IPS DF 6.9 (cell line): ENCODE data around the gene RYR1.
A peak's percentile ranks its signal among the peaks of the same experiment; 100 is the strongest.
"Not testable (repeated sequence)": the region's sequence is repeated elsewhere in the genome, so short reads cannot be mapped to it uniquely, and the experiment has no call there.

Source experiments
- DNase-seq: peaks from one replicate; pipeline ENCODE4 v3.0.0-alpha.2; 2013; ENCODE audit warnings: low read depth, low spot score
- H3K27ac ChIP-seq: one replicate; pipeline ENCODE4 v1.5.1; 2013; ENCODE audit warnings: low read length, control low read depth
- H3K27me3 ChIP-seq: 2 replicates; pipeline ENCODE4 v1.6.1; 2013; ENCODE audit warnings: mild to moderate bottlenecking, low read length; ENCODE audit not compliant: control insufficient read depth, insufficient read depth
- H3K36me3 ChIP-seq: 2 replicates; pipeline ENCODE4 v1.6.1; 2013; ENCODE audit warnings: low read length; ENCODE audit not compliant: control insufficient read depth, insufficient read depth
- H3K4me1 ChIP-seq: 2 replicates; pipeline ENCODE4 v1.6.1; 2013; ENCODE audit warnings: low read length; ENCODE audit not compliant: control insufficient read depth, insufficient read depth
- H3K4me3 ChIP-seq: 2 replicates; pipeline ENCODE4 v1.5.1; 2013; ENCODE audit warnings: mild to moderate bottlenecking, low read length
- H3K9me3 ChIP-seq: 2 replicates; pipeline ENCODE4 v1.6.1; 2013; ENCODE audit warnings: low read length, inconsistent platforms; ENCODE audit not compliant: control insufficient read depth, insufficient read depth
- WGBS: extraction: QIAGEN DNeasy Blood & Tissue Kit; methylation state at CpG from one replicate; pipeline ENCODE4 v1.1.7; 2013; ENCODE audit warnings: mixed read lengths, missing lambda C conversion rate; ENCODE audit not compliant: insufficient read length, insufficient coverage; 5-methylcytosine and 5-hydroxymethylcytosine counted together

Gene RYR1

GRCh38 chr19:38503077-38503410 lies 69.6 kb downstream of the RYR1 start:
- Histone ChIP-seq H3K36me3 (peaks cover 23% of the 10 kb centered on the region), H3K4me1 (no peaks in the 10 kb centered on the region; the same call in 1 of the 2 replicates), H3K9me3 (no peaks in the 10 kb centered on the region), H3K4me3 (no peak overlapping the region), H3K27ac (no peak overlapping the region), H3K27me3 (no peaks in the 10 kb centered on the region)
- no CpG with 5 or more reads among the region's 4 CpGs for WGBS
- no peak for DNase-seq

GRCh38 chr19:38505958-38506357 lies 72.5 kb downstream of the RYR1 start:
- Histone ChIP-seq H3K27me3 (no peaks in the 10 kb centered on the region), H3K4me3 (no peak overlapping the region), H3K4me1 (no peaks in the 10 kb centered on the region), H3K27ac (no peak overlapping the region), H3K9me3 (no peaks in the 10 kb centered on the region), H3K36me3 (peaks cover 14% of the 10 kb centered on the region)
- no CpG with 5 or more reads among the region's 3 CpGs for WGBS
- DNase-seq = no peak

- Histone ChIP-seq H3K36me3 (peaks cover 14% of the 10 kb centered on the region), H3K4me1 (no peaks in the 10 kb centered on the region), H3K27ac (no peak overlapping the region), H3K27me3 (no peaks in the 10 kb centered on the region), H3K9me3 (no peaks in the 10 kb centered on the region), H3K4me3 (no peak overlapping the region)
- WGBS = no CpG with 5 or more reads among the region's 11 CpGs
- DNase-seq = no peak
Observed at GRCh38 chr19:38506375-38506722, 72.9 kb downstream of the RYR1 start.

- peak; percentile 85 for DNase-seq
- WGBS = no CpG with 5 or more reads among the region's 35 CpGs
Observed at GRCh38 chr19:38506723-38507550, 73.4 kb downstream of the RYR1 start.

DNA sequence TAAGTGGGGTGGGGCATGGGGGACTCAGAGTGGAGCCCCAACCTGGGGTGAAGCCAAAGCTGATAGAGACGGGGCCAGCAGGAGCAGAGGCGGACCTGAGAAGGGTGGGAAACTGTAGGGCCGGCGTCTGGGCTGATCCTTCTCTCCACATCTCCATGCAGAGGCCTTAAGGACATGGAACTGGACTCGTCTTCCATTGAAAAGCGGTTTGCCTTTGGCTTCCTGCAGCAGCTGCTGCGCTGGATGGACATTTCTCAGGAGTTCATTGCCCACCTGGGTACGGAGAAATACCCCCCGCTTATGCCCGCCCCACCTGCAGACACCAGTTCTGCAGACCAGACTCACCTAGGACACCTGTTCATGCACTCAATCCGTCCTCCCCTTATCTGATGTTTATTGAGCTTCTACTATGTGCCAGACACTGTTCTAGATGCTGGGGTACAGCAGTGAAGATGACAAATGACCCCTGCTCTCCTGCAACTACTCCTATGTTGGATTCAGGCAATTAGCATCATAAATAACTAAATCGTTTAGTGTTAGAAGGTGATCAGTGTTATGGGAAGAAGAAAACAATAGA lies 74.1 kb downstream of the RYR1 start:
- no peak overlapping the region for H3K4me3 ChIP-seq
- H3K4me1 ChIP-seq = no peaks in the 10 kb centered on the region

More at GRCh38 chr19:38506723-38507550, 73.4 kb downstream of the RYR1 start:
- H3K27me3 ChIP-seq = no peaks in the 10 kb centered on the region
- no peaks in the 10 kb centered on the region for H3K4me1 ChIP-seq
- no peak overlapping the region for H3K4me3 ChIP-seq
- no peak overlapping the region for H3K27ac ChIP-seq
- H3K36me3 ChIP-seq = peaks cover 14% of the 10 kb centered on the region
- H3K9me3 ChIP-seq = no peaks in the 10 kb centered on the region

GRCh38 chr19:38508507-38508906 lies 75.0 kb downstream of the RYR1 start:
- no peak overlapping the region for H3K4me3 ChIP-seq
- H3K36me3 ChIP-seq = peaks cover 7% of the 10 kb centered on the region
- H3K9me3 ChIP-seq = no peaks in the 10 kb centered on the region
- H3K27ac ChIP-seq = no peak overlapping the region
- no peaks in the 10 kb centered on the region for H3K27me3 ChIP-seq
- WGBS = no CpG with 5 or more reads among the region's 6 CpGs
- no peak for DNase-seq
- H3K4me1 ChIP-seq = no peaks in the 10 kb centered on the region

More for the DNA sequence above, 74.1 kb downstream of the RYR1 start:
- Histone ChIP-seq H3K9me3 (no peaks in the 10 kb centered on the region), H3K27me3 (no peaks in the 10 kb centered on the region), H3K27ac (no peak overlapping the region), H3K36me3 (peaks cover 11% of the 10 kb centered on the region)
- no CpG with 5 or more reads among the region's 12 CpGs for WGBS
- DNase-seq = no peak

- H3K4me1 ChIP-seq = no peaks in the 10 kb centered on the region
- no peak for DNase-seq
- H3K36me3 ChIP-seq = peaks cover 7% of the 10 kb centered on the region
- no CpG with 5 or more reads among the region's 2 CpGs for WGBS
- no peaks in the 10 kb centered on the region for H3K27me3 ChIP-seq
- no peaks in the 10 kb centered on the region for H3K9me3 ChIP-seq
- H3K27ac ChIP-seq = no peak overlapping the region
- no peak overlapping the region for H3K4me3 ChIP-seq
Observed at GRCh38 chr19:38509027-38509426, 75.5 kb downstream of the RYR1 start.

DNA sequence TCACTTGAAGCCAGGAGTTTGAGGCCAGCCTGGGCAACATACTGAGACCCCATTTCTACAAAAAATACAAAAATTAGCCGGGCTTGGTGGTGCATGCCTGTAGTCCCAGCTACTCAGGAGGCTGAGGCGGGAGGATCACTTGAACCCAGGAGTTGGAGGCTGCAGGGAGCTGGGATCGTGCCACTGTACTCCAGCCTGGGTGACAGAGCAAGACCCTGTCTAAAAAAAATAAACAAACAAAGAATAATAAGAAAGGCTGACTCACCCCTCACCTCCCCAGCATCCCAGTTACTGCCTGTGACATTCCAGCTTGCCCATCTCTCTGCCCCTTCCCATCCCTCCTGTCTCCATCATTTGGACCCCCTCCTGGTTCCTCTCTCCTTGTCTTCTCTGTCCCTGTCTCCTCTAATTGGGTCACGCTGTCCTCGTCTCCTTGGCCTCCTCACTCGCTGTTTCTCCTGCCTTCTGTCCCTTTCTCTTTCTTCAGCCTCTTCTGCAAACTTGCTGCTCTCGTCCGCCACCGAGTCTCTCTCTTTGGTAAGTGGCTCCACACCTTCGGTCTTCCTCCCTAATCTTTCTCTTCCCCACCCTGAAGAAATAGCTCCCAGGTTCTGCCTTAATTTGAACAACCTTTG lies 77.7 kb downstream of the RYR1 start:
- WGBS = no CpG with 5 or more reads among the region's 10 CpGs
- H3K27me3 ChIP-seq = no peaks in the 10 kb centered on the region
- H3K36me3 ChIP-seq = peaks cover 6% of the 10 kb centered on the region
- no peaks in the 10 kb centered on the region for H3K4me1 ChIP-seq
- H3K9me3 ChIP-seq = no peaks in the 10 kb centered on the region
- DNase-seq = no peak
- H3K4me3 ChIP-seq = no peak overlapping the region
- no peak overlapping the region for H3K27ac ChIP-seq

DNA sequence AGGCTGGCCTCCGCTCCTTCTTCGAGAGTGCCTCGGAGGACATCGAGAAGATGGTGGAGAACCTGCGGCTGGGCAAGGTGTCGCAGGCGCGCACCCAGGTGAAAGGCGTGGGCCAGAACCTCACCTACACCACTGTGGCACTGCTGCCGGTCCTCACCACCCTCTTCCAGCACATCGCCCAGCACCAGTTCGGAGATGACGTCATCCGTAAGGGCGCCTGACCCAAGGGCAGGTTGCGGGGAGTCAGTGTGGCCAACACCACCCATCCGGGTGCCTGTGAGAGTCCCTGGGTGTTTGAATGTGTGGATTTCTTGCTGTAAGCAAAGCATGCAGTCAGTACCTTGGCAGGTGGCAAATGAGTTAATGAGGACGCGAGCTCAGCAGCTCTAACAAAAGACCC lies 78.8 kb downstream of the RYR1 start:
- Histone ChIP-seq H3K36me3 (peaks cover 6% of the 10 kb centered on the region), H3K9me3 (no peaks in the 10 kb centered on the region), H3K4me1 (no peaks in the 10 kb centered on the region), H3K27me3 (no peaks in the 10 kb centered on the region), H3K4me3 (no peak overlapping the region), H3K27ac (no peak overlapping the region)
- DNase-seq = no peak
- no CpG with 5 or more reads among the region's 19 CpGs for WGBS

- DNase-seq, H3K27ac ChIP-seq, H3K4me3 ChIP-seq, H3K27me3 ChIP-seq, H3K36me3 ChIP-seq, H3K4me1 ChIP-seq, H3K9me3 ChIP-seq: not testable (repeated sequence)
- WGBS = no CpG with 5 or more reads among the region's 6 CpGs
Observed at GRCh38 chr19:38513156-38513555, 79.7 kb downstream of the RYR1 start.
